Measurements from ENCODE around the gene EVI2A. TPM values are rescaled to one million over a fixed set of nuclear protein-coding genes. Genes with fewer than 3 reads are reported as not detected.

The EVI2A gene
- total and polyA plus RNA-seq, 9 of the 15 experiments (the other 6 are each of a cell fraction or from before 2014, with no cell fraction given), result 0.06 to 0.37 (median 0.15) TPM; not detected in 3

- no peak overlapping the region for H3K4me2 ChIP-seq (ENCODE audit: insufficient read depth, low read length)
- intact Hi-C loops (cut with micrococcal nuclease) (no loop called here), in situ Hi-C loops (cut with MboI) (no loop called here)
- FAIRE-seq, result no peak
- peaks cover 7% of the 10 kb centered on the region; the same call in 1 of the 2 replicates for H4K20me1 ChIP-seq (replicated peaks; ENCODE audit: control insufficient read depth, insufficient read depth, low read length)
- H3K9me3 ChIP-seq (replicated peaks; ENCODE audit: control insufficient read depth, insufficient read depth, low read depth, low read length), result no peaks in the 10 kb centered on the region
- H3K4me1 ChIP-seq (replicated peaks in 1 of 2; ENCODE audit: control insufficient read depth in 2 of 2, insufficient read depth in 2 of 2, low read length in 2 of 2), result peaks cover 12% of the 10 kb centered on the region in 2 experiments; a peak in 4 of 5 replicates
- TF ChIP-seq KAT2B (IDR thresholded peaks at IDR 0.05; ENCODE audit: low read depth, low read length) (no peak), ESRRB (CRISPR knock-in tag; IDR thresholded peaks at IDR 0.05; ENCODE audit: borderline replicate concordance) (no peak), FOXM1 (IDR thresholded peaks at IDR 0.05; ENCODE audit: low read depth) (peak; percentile 59; the same call in 1 of the 2 replicates), FOXM1 (CRISPR knock-in tag; IDR thresholded peaks at IDR 0.05; ENCODE audit: low read depth) (no peak), SPI1 (IDR thresholded peaks at IDR 0.05; ENCODE audit: borderline replicate concordance, low read depth, low read length) (peak; percentile 89)
- peak overlapping the region; percentile 41; the same call in 1 of the 3 replicates for H3K27ac ChIP-seq (ENCODE audit: extremely low read depth, low read depth, low read length)
- no peak overlapping the region for H3K9ac ChIP-seq (ENCODE audit: insufficient read depth in 1 of 2, low read depth in 2 of 2, low read length in 2 of 2)
- POLR2A ChIA-PET, result interaction anchor here (0.6 to 0.7 kb wide), 2 partner anchors 8 to 256 kb away, joined by 3 read pairs; no protein-coding TSS in a partner anchor
- peaks cover 5% of the 10 kb centered on the region; the same call in 2 of the 3 replicates for H3K79me2 ChIP-seq (ENCODE audit: control insufficient read depth, insufficient read depth, low read length)
- H2AFZ ChIP-seq (ENCODE audit: low read depth, low read length), result no peak overlapping the region
- ATAC-seq, result no peak
- no peaks in the 10 kb centered on the region for H3K9me1 ChIP-seq (ENCODE audit: control insufficient read depth, insufficient read depth, low read length)
- H3K36me3 ChIP-seq (ENCODE audit: control insufficient read depth, insufficient read depth, low read length), result no peaks in the 10 kb centered on the region
- no peak overlapping the region for H3K4me3 ChIP-seq
- no peak for DNase-seq (ENCODE audit: extremely low read depth in 1 of 4, low spot score in 3 of 4)
- H3K27me3 ChIP-seq (ENCODE audit: control insufficient read depth in 2 of 2, insufficient read depth in 2 of 2, low read length in 2 of 2), result no peaks in the 10 kb centered on the region
- CTCF ChIA-PET (ENCODE audit: low intra/inter-chr PET ratio), result no interaction called here
- WGBS (ENCODE audit: insufficient coverage, low coverage, missing lambda C conversion rate), result 23% methylated on average over 2 of the region's 2 CpGs
- BruUV-seq (replicated peaks), result no TSS peak
These were observed 11.9 kb downstream of the EVI2A start for GRCh38 chr17:31309556-31309955.
